GM12878 (cell line): ENCODE data around the gene NTRK1. TPM values are rescaled to one million over a fixed set of nuclear protein-coding genes. Genes with fewer than 3 reads are reported as not detected.

Experiments used
- ATAC-seq: fragments of 200-7000 bp; cut with Tn5 transposase; 3 replicates; pipeline ENCODE4 v1.9.1; 2020; ENCODE audit warnings: mild to moderate bottlenecking, moderate library complexity
- BruUV-seq: library from RNA; stranded (reverse); fragments of 400-500 nt; replicated peaks from 2 replicates; lab custom pipeline; 2021; lab: Mats Ljungman, UMichigan
- CTCF ChIA-PET: fragments of 300-600 bp; sonication (Branson Sonifier 250); formaldehyde crosslinking; extraction: SDS; loops from one replicate; lab custom pipeline; 2021; ENCODE audit warnings: inconsistent platforms; lab: Yijun Ruan, JAX
- POLR2A ChIA-PET: fragments of 350-600 bp; formaldehyde crosslinking; extraction: SDS; loops from one replicate; lab custom pipeline; 2021; ENCODE audit warnings: inconsistent platforms; lab: Charles Lee
- RAD21 ChIA-PET: fragments of 300-600 bp; sonication (Branson Sonifier 250); formaldehyde crosslinking; loops from one replicate; lab custom pipeline; 2023; ENCODE audit warnings: antibody characterized with exemption; ENCODE audit not compliant: unreplicated experiment; lab: Charles Lee
- SMC1A ChIA-PET: fragments of 300-600 bp; sonication (Branson Sonifier 250); formaldehyde crosslinking; loops from one replicate; lab custom pipeline; 2023; ENCODE audit not compliant: unreplicated experiment, uncharacterized antibody; lab: Charles Lee
- DNase-seq: peaks from one replicate; pipeline ENCODE4 v3.0.0-alpha.2; 2011; ENCODE audit warnings: low read depth, low spot score
- FAIRE-seq: peaks from 3 replicates; lab custom pipeline; 2011; peaks lifted over from hg19 to GRCh38; lab: Jason Lieb, UNC
- H2AFZ ChIP-seq: 2 replicates; pipeline ENCODE4 v1.6.0; 2011; ENCODE audit warnings: low read depth, low read length, control low read depth; ENCODE audit not compliant: control insufficient read depth
- H3K27ac ChIP-seq: 2 replicates; pipeline ENCODE4 v1.5.1; 2011; ENCODE audit warnings: control low read depth; ENCODE audit not compliant: control insufficient read depth, insufficient read depth
- H3K27me3 ChIP-seq, 2 experiments: replicated peaks in 1 of 2; 2 replicates each; pipeline versions ENCODE4 v1.6.0 to v1.6.1; 2011; ENCODE audit warnings: low read length in 1 of 2; ENCODE audit not compliant: control insufficient read depth in 2 of 2, insufficient read depth in 2 of 2
- H3K36me3 ChIP-seq, 2 experiments: 2 replicates each; pipeline ENCODE4 v1.5.1; 2011; ENCODE audit warnings: low read length in 1 of 2; ENCODE audit not compliant: control insufficient read depth in 2 of 2, insufficient read depth in 2 of 2
- H3K4me1 ChIP-seq: 2 replicates; pipeline ENCODE4 v1.6.1; 2011; ENCODE audit warnings: mild to moderate bottlenecking, low read length, moderate library complexity, mixed read lengths; ENCODE audit not compliant: control insufficient read depth, insufficient read depth
- H3K4me2 ChIP-seq: 2 replicates; pipeline ENCODE4 v1.6.0; 2011; ENCODE audit warnings: control low read depth; ENCODE audit not compliant: control insufficient read depth, insufficient read depth
- H3K4me3 ChIP-seq: fragments of 200-600 bp; sonication (generic); 2 replicates; pipeline ENCODE4 v1.5.1; 2016
- H3K79me2 ChIP-seq: 2 replicates; pipeline ENCODE4 v1.6.0; 2011; ENCODE audit warnings: low read length; ENCODE audit not compliant: control insufficient read depth, insufficient read depth
- H3K9ac ChIP-seq: 2 replicates; pipeline ENCODE4 v1.8.0; 2011; ENCODE audit warnings: low read length, control low read depth, mixed read lengths; ENCODE audit not compliant: control insufficient read depth, insufficient read depth
- H3K9me3 ChIP-seq: replicated peaks from 3 replicates; pipeline ENCODE4 v1.5.1; 2011; ENCODE audit warnings: mild to moderate bottlenecking, low read length; ENCODE audit not compliant: control insufficient read depth, insufficient read depth
- H4K20me1 ChIP-seq: 2 replicates; pipeline ENCODE4 v1.6.0; 2011; ENCODE audit not compliant: control insufficient read depth, insufficient read depth
- BHLHE40 ChIP-seq, 2 experiments: fragments of 450-650 bp in 1 of 2; IDR thresholded peaks; 2 replicates each; pipeline ENCODE4 v1.6.1; 2011 to 2017; ENCODE audit warnings: low read depth in 2 of 2, borderline replicate concordance in 1 of 2, improper control_type of control experiment in 1 of 2, low read length in 1 of 2, mild to moderate bottlenecking in 1 of 2
- EED ChIP-seq: sonication (generic); IDR thresholded peaks from 2 replicates; pipeline ENCODE4 v1.6.1; 2016; ENCODE audit warnings: antibody characterized with exemption, low read depth
- FOXK2 ChIP-seq: fragments of 450-650 bp; IDR thresholded peaks from 2 replicates; pipeline ENCODE4 v1.6.1; 2017; ENCODE audit warnings: mild to moderate bottlenecking, moderate library complexity
- HDGF ChIP-seq: fragments of 450-650 bp; IDR thresholded peaks from 2 replicates; pipeline ENCODE4 v1.6.1; 2016; ENCODE audit warnings: antibody characterized with exemption
- MEF2B ChIP-seq: fragments of 450-650 bp; IDR thresholded peaks from 2 replicates; pipeline ENCODE4 v1.6.1; 2018; ENCODE audit warnings: mild to moderate bottlenecking, moderate library complexity; ENCODE audit not compliant: partially characterized antibody, poor library complexity, severe bottlenecking
- NFXL1 ChIP-seq: fragments of 450-650 bp; IDR thresholded peaks from 2 replicates; pipeline ENCODE4 v1.6.1; 2017; ENCODE audit warnings: antibody characterized with exemption, mild to moderate bottlenecking, borderline replicate concordance
- RAD51 ChIP-seq: fragments of 450-650 bp; IDR thresholded peaks from 2 replicates; pipeline ENCODE4 v1.6.1; 2016; ENCODE audit warnings: moderate library complexity, mild to moderate bottlenecking, inconsistent platforms
- TCF3 ChIP-seq: IDR thresholded peaks from 2 replicates; pipeline ENCODE4 v1.6.1; 2012; ENCODE audit warnings: low read depth, mild to moderate bottlenecking, low read length, borderline replicate concordance; ENCODE audit not compliant: insufficient read depth
- WGBS: methylation state at CpG from one replicate; pipeline ENCODE4 v1.1.6; 2016; ENCODE audit warnings: low lambda C conversion rate; ENCODE audit not compliant: insufficient replicate concordance, insufficient coverage; ENCODE audit errors: missing lambda C conversion rate; 5-methylcytosine and 5-hydroxymethylcytosine counted together
- in situ Hi-C: fragments of 300-500 bp; cut with MboI; formaldehyde crosslinking; loops from 9 replicates; pipeline ENCODE4 v1.14.3; 2018; ENCODE audit warnings: mixed read lengths
- intact Hi-C: fragments of 100-400 bp; cut with micrococcal nuclease; formaldehyde crosslinking; loops from one replicate; pipeline ENCODE4 v1.14.2; 2022; ENCODE audit not compliant: unreplicated experiment
- polyA plus RNA-seq, 11 experiments: library from polyadenylated mRNA; depleted of rRNA in 4 of 11; unstranded in 6 of 11; stranded (reverse) in 5 of 11; fragments of >200 nt; fragmentation: Nextera tagmentation in 4 of 11; fragmentation: Illumina TruSeq in 1 of 11; extraction: Ambion mirVana in 4 of 11; extraction: Trizol in 1 of 11; gene quantifications; 1 replicate in 1 of 11; 2 replicates in 10 of 11; pipeline versions ENCODE4 v1.2.1 to v1.2.3, GENCODE V29; 2011 to 2016; ENCODE audit warnings: inconsistent platforms in 2 of 11, missing spikeins in 2 of 11, low read depth in 1 of 11
- total RNA-seq, 4 experiments: library from RNA; depleted of rRNA in 3 of 4; stranded (reverse); fragments of >200 nt in 3 of 4; fragmentation: Illumina TruSeq in 1 of 4; extraction: Trizol in 1 of 4; gene quantifications; 2 replicates each; pipeline versions ENCODE4 v1.2.1 to v1.2.3, GENCODE V29; 2013 to 2021

NTRK1 gene
- total and polyA plus RNA-seq, 10 of the 15 experiments (the other 5 are each of a cell fraction or from before 2014, with no cell fraction given), result 0.10 to 0.56 (median 0.40) TPM; not detected in 7

DNA sequence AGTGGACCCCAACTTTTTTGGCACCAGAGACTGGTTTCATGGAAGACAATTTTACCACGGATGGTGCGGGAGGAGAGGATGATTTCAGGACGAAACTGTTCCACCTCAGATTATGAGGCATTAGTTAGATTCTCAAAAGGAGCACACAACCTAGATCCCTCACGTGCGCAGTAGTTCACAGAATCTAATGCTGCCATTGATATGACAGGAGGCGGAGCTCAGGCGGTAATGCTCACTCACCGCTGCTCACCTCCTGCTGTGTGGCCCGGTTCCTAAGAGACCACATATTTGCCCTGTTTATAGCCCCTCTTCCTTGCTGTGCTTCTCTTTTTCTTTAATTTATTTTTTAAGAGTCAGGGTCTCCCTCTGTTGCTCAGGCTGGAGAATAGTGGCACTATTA lies 4.6 kb downstream of the NTRK1 start:
- Histone ChIP-seq H3K4me2 (no peak overlapping the region), H4K20me1 (no peaks in the 10 kb centered on the region), H2AFZ (no peak overlapping the region)
- POLR2A ChIA-PET, result no interaction called here
- DNase-seq, result no peak
- RAD21 ChIA-PET, result no interaction called here
- TF ChIP-seq RAD51, result no peak
- no peak for TF ChIP-seq EED
- TF ChIP-seq TCF3, result no peak
- no peak for TF ChIP-seq MEF2B
- no peak for TF ChIP-seq HDGF
- TF ChIP-seq, all 136 proteins: peak for 0
- no TSS peak for BruUV-seq
- no peak overlapping the region for H3K4me3 ChIP-seq
- FAIRE-seq (no peak), ATAC-seq (no peak)
- H3K27ac ChIP-seq, result no peak overlapping the region
- H3K9me3 ChIP-seq, result no peaks in the 10 kb centered on the region
- H3K79me2 ChIP-seq, result no peaks in the 10 kb centered on the region
- H3K27me3 ChIP-seq, result peaks cover 1 to 7% of the 10 kb centered on the region in 2 experiments
- H3K36me3 ChIP-seq, result no peaks in the 10 kb centered on the region
- SMC1A ChIA-PET, result no interaction called here
- intact Hi-C loops (no loop called here), in situ Hi-C loops (no loop called here)
- no peak overlapping the region for H3K9ac ChIP-seq
- CTCF ChIA-PET, result interaction anchor here (1.1 to 3.1 kb wide), 3 partner anchors 27 to 139 kb away, joined by 3 to 10 read pairs (median 5); no protein-coding TSS in a partner anchor
- 67% methylated on average over 9 of the region's 9 CpGs for WGBS
- H3K4me1 ChIP-seq, result peaks cover 16% of the 10 kb centered on the region

DNA sequence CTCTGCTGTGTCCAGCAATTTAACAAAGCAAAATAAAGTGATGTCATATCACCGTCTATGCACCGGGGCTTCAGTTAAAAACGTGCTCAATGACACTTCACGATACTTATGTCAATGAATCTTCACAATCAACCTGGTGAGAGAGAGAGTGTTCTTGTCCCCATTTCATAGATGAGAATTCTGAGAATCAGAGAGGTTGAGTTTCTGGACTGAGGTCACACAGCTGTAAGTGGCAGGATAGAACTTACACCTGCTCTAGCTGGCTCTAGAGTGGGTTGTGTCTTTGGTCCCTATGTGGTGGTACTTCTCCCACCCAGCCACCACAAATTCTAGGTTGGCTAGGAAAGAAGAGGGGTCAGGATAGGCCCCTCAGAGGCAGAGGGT lies 5.2 kb downstream of the NTRK1 start:
- peak; percentile 13 for FAIRE-seq
- RAD21 ChIA-PET, result no interaction called here

More for the DNA sequence above, 5.2 kb downstream of the NTRK1 start:
- Histone ChIP-seq H3K27ac (no peak overlapping the region), H4K20me1 (no peaks in the 10 kb centered on the region), H3K4me1 (peaks cover 13% of the 10 kb centered on the region), H3K27me3 (peaks cover 1 to 7% of the 10 kb centered on the region in 2 experiments), H2AFZ (no peak overlapping the region), H3K4me2 (no peak overlapping the region), H3K36me3 (no peaks in the 10 kb centered on the region), H3K9ac (no peak overlapping the region), H3K4me3 (no peak overlapping the region), H3K79me2 (no peaks in the 10 kb centered on the region), H3K9me3 (no peaks in the 10 kb centered on the region)
- intact Hi-C loops (no loop called here), in situ Hi-C loops (no loop called here)
- CTCF ChIA-PET, result interaction anchor here (1.7 to 3.1 kb wide), 2 partner anchors 27 to 140 kb away, joined by 5 to 10 read pairs; no protein-coding TSS in a partner anchor
- ATAC-seq (no peak), DNase-seq (no peak)
- POLR2A ChIA-PET, result no interaction called here
- BruUV-seq, result no TSS peak
- SMC1A ChIA-PET, result no interaction called here
- 74% methylated on average over 4 of the region's 4 CpGs for WGBS
- TF ChIP-seq FOXK2, result no peak
- no peak for TF ChIP-seq NFXL1
- no peak for TF ChIP-seq BHLHE40 (IDR thresholded peaks at IDR 0.05; ENCODE audit: borderline replicate concordance in 1 of 2, low read depth in 2 of 2, low read length in 1 of 2)
